ENCODE data around the gene ANKDD1B.

GRCh38 chr5:75653521-75653920 is 42.3 kb downstream of the ANKDD1B start:
- TF ChIP-seq CREB1 (IDR thresholded peaks at IDR 0.05; ENCODE audit: low read depth) (no peak), REST (IDR thresholded peaks at IDR 0.05; ENCODE audit: low read depth) (no peak), NFIC (IDR thresholded peaks at IDR 0.05) (no peak), CEBPB (IDR thresholded peaks at IDR 0.05) (no peak), TCF12 (IDR thresholded peaks at IDR 0.05; ENCODE audit: low read depth) (no peak), ZBTB7A (IDR thresholded peaks at IDR 0.05; ENCODE audit: low read depth) (no peak), EP300 (IDR thresholded peaks at IDR 0.05; ENCODE audit: borderline replicate concordance) (no peak), MAX (IDR thresholded peaks at IDR 0.05) (no peak), RAD21 (IDR thresholded peaks at IDR 0.05; ENCODE audit: low read depth) (no peak), FOXM1 (IDR thresholded peaks at IDR 0.05; ENCODE audit: borderline replicate concordance, low read depth) (no peak), TAF1 (IDR thresholded peaks at IDR 0.05; ENCODE audit: low read depth) (no peak), YY1 (IDR thresholded peaks at IDR 0.05; ENCODE audit: low read depth) (no peak), TEAD4 (IDR thresholded peaks at IDR 0.05) (no peak), EGR1 (IDR thresholded peaks at IDR 0.05) (no peak)

Measured in Ishikawa (cell line).